Endothelial cell of umbilical vein (primary cell): Measurements from ENCODE around the gene GZMM. TPM values are rescaled to one million over a fixed set of nuclear protein-coding genes. Genes with fewer than 3 reads are reported as not detected.

Experiments
- BruUV-seq: library from RNA; stranded (reverse); fragments of 400-500 nt; replicated peaks from 2 replicates; lab custom pipeline; 2021; lab: Mats Ljungman, UMichigan
- CTCF ChIA-PET: fragments of 300-600, 350-600 bp; sonication (Branson Sonifier 250); formaldehyde crosslinking; loops from one replicate; lab custom pipeline; 2021; ENCODE audit warnings: antibody characterized with exemption, inconsistent platforms; lab: Charles Lee
- POLR2A ChIA-PET: fragments of 300-600, 350-600 bp; sonication (Branson Sonifier 250); formaldehyde crosslinking; loops from one replicate; lab custom pipeline; 2021; ENCODE audit warnings: antibody characterized with exemption, inconsistent platforms; lab: Charles Lee
- DNase-seq: peaks from one replicate; pipeline ENCODE4 v3.0.0-alpha.2; 2011; ENCODE audit warnings: low read depth, low spot score
- FAIRE-seq: peaks from 2 replicates; lab custom pipeline; 2011; peaks lifted over from hg19 to GRCh38; lab: Jason Lieb, UNC
- H2AFZ ChIP-seq: 2 replicates; pipeline ENCODE4 v1.6.0; 2012; ENCODE audit warnings: low read depth, low read length, control low read depth, inconsistent platforms
- H3K27ac ChIP-seq: 2 replicates; pipeline ENCODE4 v1.5.1; 2011; ENCODE audit warnings: low read depth, mild to moderate bottlenecking, control low read depth, low read length, moderate library complexity; ENCODE audit not compliant: insufficient read depth
- H3K27me3 ChIP-seq, 2 experiments: 2 replicates each; pipeline versions ENCODE4 v1.6.0 to v1.6.1; 2011; ENCODE audit warnings: low read length in 2 of 2, mixed read lengths in 1 of 2; ENCODE audit not compliant: control insufficient read depth in 2 of 2, insufficient read depth in 2 of 2
- H3K36me3 ChIP-seq, 2 experiments: 2 replicates in 1 of 2; 3 replicates in 1 of 2; pipeline ENCODE4 v1.5.1; 2011; ENCODE audit warnings: low read length in 2 of 2, mild to moderate bottlenecking in 1 of 2, moderate library complexity in 1 of 2; ENCODE audit not compliant: control insufficient read depth in 2 of 2, insufficient read depth in 2 of 2; ENCODE audit errors: extremely low read depth in 1 of 2
- H3K4me1 ChIP-seq: 3 replicates; pipeline ENCODE4 v1.5.1; 2011; ENCODE audit warnings: mild to moderate bottlenecking, low read length; ENCODE audit not compliant: control insufficient read depth, insufficient read depth; ENCODE audit errors: extremely low read depth
- H3K4me2 ChIP-seq: 2 replicates; pipeline ENCODE4 v1.6.1; 2011; ENCODE audit warnings: low read length, control low read depth, mixed read lengths; ENCODE audit not compliant: insufficient read depth
- H3K4me3 ChIP-seq, 3 experiments: fragments of 200-600 bp in 1 of 3; sonication (generic), shearing (Covaris generic) in 1 of 3; replicated peaks in 1 of 3; 2 replicates each; pipeline ENCODE4 v1.5.1; 2011 to 2016; ENCODE audit warnings: control low read depth in 3 of 3, low read length in 3 of 3, mild to moderate bottlenecking in 2 of 3, inconsistent platforms in 1 of 3, low read depth in 1 of 3, moderate library complexity in 1 of 3; ENCODE audit not compliant: insufficient read depth in 1 of 3
- H3K79me2 ChIP-seq: 2 replicates; pipeline ENCODE4 v1.6.0; 2012; ENCODE audit warnings: low read length, inconsistent platforms; ENCODE audit not compliant: control insufficient read depth, insufficient read depth
- H3K9ac ChIP-seq: replicated peaks from 2 replicates; pipeline ENCODE3; 2011; ENCODE audit warnings: low read length, control low read depth; ENCODE audit not compliant: insufficient read depth; ENCODE audit errors: extremely low read depth
- H3K9me1 ChIP-seq: replicated peaks from 3 replicates; pipeline ENCODE4 v1.6.0; 2011; ENCODE audit warnings: mild to moderate bottlenecking, low read length; ENCODE audit not compliant: control insufficient read depth, insufficient read depth; ENCODE audit errors: extremely low read depth
- H3K9me3 ChIP-seq: replicated peaks from 2 replicates; pipeline ENCODE4 v1.5.1; 2012; ENCODE audit warnings: low read length, inconsistent platforms; ENCODE audit not compliant: control insufficient read depth, insufficient read depth
- H4K20me1 ChIP-seq: replicated peaks from 2 replicates; pipeline ENCODE3; 2011; ENCODE audit warnings: mild to moderate bottlenecking, low read length; ENCODE audit not compliant: control insufficient read depth, insufficient read depth; ENCODE audit errors: extremely low read depth
- CTCF ChIP-seq, 2 donors: IDR thresholded peaks; 1 replicate in 1 of 2; 2 replicates in 1 of 2; pipeline ENCODE4 v1.5.1; 2011; ENCODE audit warnings: low read length in 2 of 2, mild to moderate bottlenecking in 2 of 2, moderate library complexity in 2 of 2, control low read depth in 1 of 2, inconsistent platforms in 1 of 2, low read depth in 1 of 2; ENCODE audit not compliant: insufficient read depth in 1 of 2; ENCODE audit errors: extremely low read depth in 1 of 2
- EZH2 ChIP-seq: IDR thresholded peaks from 2 replicates; pipeline ENCODE4 v1.6.1; 2012; ENCODE audit warnings: borderline replicate concordance, low read depth, mild to moderate bottlenecking, moderate library complexity, low read length, inconsistent platforms; ENCODE audit not compliant: severe bottlenecking
- FOS ChIP-seq: IDR thresholded peaks from 2 replicates; pipeline ENCODE4 v1.6.1; 2011; ENCODE audit warnings: mild to moderate bottlenecking, low read length, moderate library complexity, borderline replicate concordance; ENCODE audit not compliant: insufficient read depth
- GATA2 ChIP-seq: IDR thresholded peaks from 2 replicates; pipeline ENCODE4 v1.7.0; 2011; ENCODE audit warnings: low read depth, mild to moderate bottlenecking, moderate library complexity, mixed read lengths, low read length; ENCODE audit not compliant: insufficient read length, insufficient read depth
- JUN ChIP-seq: IDR thresholded peaks from 2 replicates; pipeline ENCODE4 v1.6.1; 2011; ENCODE audit warnings: borderline replicate concordance, low read depth; ENCODE audit not compliant: insufficient read length, insufficient read depth
- MAX ChIP-seq: IDR thresholded peaks from 2 replicates; pipeline ENCODE4 v1.6.1; 2011; ENCODE audit not compliant: insufficient read depth, insufficient read length
- MYC ChIP-seq: IDR thresholded peaks from one replicate; pipeline ENCODE4 v1.6.1; 2011; ENCODE audit warnings: mild to moderate bottlenecking, low read depth, low read length
- POLR2A ChIP-seq: IDR thresholded peaks from 2 replicates; pipeline ENCODE4 v1.6.1; 2012; ENCODE audit warnings: low read depth, mild to moderate bottlenecking, control low read depth, low read length
- POLR2AphosphoS5 ChIP-seq: IDR thresholded peaks from 2 replicates; pipeline ENCODE4 v1.6.1; 2012; ENCODE audit warnings: low read depth, mild to moderate bottlenecking, control low read depth, low read length, moderate library complexity; ENCODE audit not compliant: insufficient read depth
- dilution Hi-C: fragments of 300-500 bp; cut with MboI; formaldehyde crosslinking; loops from one replicate; pipeline ENCODE4 v1.15.0; 2019; ENCODE audit warnings: low sequenced_read_pairs; ENCODE audit not compliant: extremely low pct_ligation_motif_present
- intact Hi-C: fragments of 100-400 bp; cut with micrococcal nuclease; formaldehyde crosslinking; loops from one replicate; pipeline ENCODE4 v1.10.0; 2022
- polyA plus RNA-seq, 4 experiments: library from polyadenylated mRNA; depleted of rRNA in 3 of 4; stranded (reverse) in 3 of 4; unstranded in 1 of 4; fragments of >200 nt; gene quantifications; 2 replicates each; pipeline versions ENCODE4 v1.2.1 to v1.2.3, GENCODE V29; 2011 to 2012; ENCODE audit warnings: missing spikeins in 1 of 4
- total RNA-seq: library from RNA; stranded (reverse); gene quantifications from 2 replicates; pipeline ENCODE4 v1.2.3, GENCODE V29; 2021

The GZMM gene
- total and polyA plus RNA-seq, 2 donors (not counting 3 experiments of a cell fraction or from before 2014, with no cell fraction given) = not detected

- ChIA-PET POLR2A (no interaction called here), CTCF (interaction anchor here (1.6 kb wide), 1 partner anchor 12 kb away, joined by 5 read pairs; no protein-coding TSS in a partner anchor)
- Histone ChIP-seq H3K9ac (no peak overlapping the region), H4K20me1 (no peaks in the 10 kb centered on the region), H3K79me2 (no peaks in the 10 kb centered on the region), H3K4me2 (no peak overlapping the region), H2AFZ (no peak overlapping the region), H3K27ac (no peak overlapping the region), H3K4me3 (no peak overlapping the region), H3K27me3 (peaks cover 9 to 12% of the 10 kb centered on the region in 2 experiments), H3K36me3 (no peaks in the 10 kb centered on the region), H3K4me1 (no peaks in the 10 kb centered on the region), H3K9me3 (no peaks in the 10 kb centered on the region), H3K9me1 (no peaks in the 10 kb centered on the region)
- DNase-seq = no peak
- TF ChIP-seq CTCF (IDR thresholded peaks at IDR 0.05; ENCODE audit: extremely low read depth in 1 of 2, insufficient read depth in 1 of 2, low read depth in 1 of 2, low read length in 2 of 2) (no peak), FOS (no peak), EZH2 (no peak), MYC (no peak), POLR2AphosphoS5 (no peak), MAX (no peak), JUN (no peak), POLR2A (no peak), GATA2 (no peak)
- no peak for FAIRE-seq
- intact Hi-C loops (no loop called here), dilution Hi-C loops (no loop called here)
- BruUV-seq = no TSS peak
Observed at GRCh38 chr19:498977-499623, 44.8 kb upstream of the GZMM start.
